GM10266 (cell line): ENCODE results near the gene CARD19.
"Not testable (repeated sequence)": the region's sequence is repeated elsewhere in the genome, so short reads cannot be mapped to it uniquely, and the experiment has no call there.

ENCODE experiments used
- DNase-seq: peaks from one replicate; pipeline ENCODE4 v3.0.0; 2012; ENCODE audit errors: extremely low spot score
- CTCF ChIP-seq: IDR thresholded peaks from 2 replicates; pipeline ENCODE4 v1.5.1; 2012; ENCODE audit warnings: mild to moderate bottlenecking, low read depth; ENCODE audit not compliant: control insufficient read depth, insufficient read depth; ENCODE audit errors: missing control alignments

CARD19 gene

GRCh38 chr9:93114169-93114983, 18.4 kb downstream of the CARD19 start:
- TF ChIP-seq CTCF, result no peak

GRCh38 chr9:93114984-93115335, 18.9 kb downstream of the CARD19 start:
- no peak for DNase-seq

More at GRCh38 chr9:93114169-93114983, 18.4 kb downstream of the CARD19 start:
- DNase-seq, result no peak

GRCh38 chr9:93115486-93116071, 19.6 kb downstream of the CARD19 start:
- DNase-seq, result no peak
- no peak for TF ChIP-seq CTCF

More at GRCh38 chr9:93114984-93115335, 18.9 kb downstream of the CARD19 start:
- TF ChIP-seq CTCF, result no peak

- no peak for DNase-seq
- TF ChIP-seq CTCF, result no peak
Measured at GRCh38 chr9:93116072-93116961, 20.3 kb downstream of the CARD19 start.

- not testable (repeated sequence) for DNase-seq
Measured at GRCh38 chr9:93117521-93117920, 21.5 kb downstream of the CARD19 start.

GRCh38 chr9:93117924-93118862, 22.2 kb downstream of the CARD19 start:
- DNase-seq, result no peak
- TF ChIP-seq CTCF, result no peak
